Glomerular visceral epithelial cell (primary cell): ENCODE data around the gene TMEM272.

Experiments
- DNase-seq: peaks from one replicate; pipeline ENCODE4 v3.0.0-alpha.2; 2016; ENCODE audit errors: extremely low spot score

The TMEM272 gene

DNA sequence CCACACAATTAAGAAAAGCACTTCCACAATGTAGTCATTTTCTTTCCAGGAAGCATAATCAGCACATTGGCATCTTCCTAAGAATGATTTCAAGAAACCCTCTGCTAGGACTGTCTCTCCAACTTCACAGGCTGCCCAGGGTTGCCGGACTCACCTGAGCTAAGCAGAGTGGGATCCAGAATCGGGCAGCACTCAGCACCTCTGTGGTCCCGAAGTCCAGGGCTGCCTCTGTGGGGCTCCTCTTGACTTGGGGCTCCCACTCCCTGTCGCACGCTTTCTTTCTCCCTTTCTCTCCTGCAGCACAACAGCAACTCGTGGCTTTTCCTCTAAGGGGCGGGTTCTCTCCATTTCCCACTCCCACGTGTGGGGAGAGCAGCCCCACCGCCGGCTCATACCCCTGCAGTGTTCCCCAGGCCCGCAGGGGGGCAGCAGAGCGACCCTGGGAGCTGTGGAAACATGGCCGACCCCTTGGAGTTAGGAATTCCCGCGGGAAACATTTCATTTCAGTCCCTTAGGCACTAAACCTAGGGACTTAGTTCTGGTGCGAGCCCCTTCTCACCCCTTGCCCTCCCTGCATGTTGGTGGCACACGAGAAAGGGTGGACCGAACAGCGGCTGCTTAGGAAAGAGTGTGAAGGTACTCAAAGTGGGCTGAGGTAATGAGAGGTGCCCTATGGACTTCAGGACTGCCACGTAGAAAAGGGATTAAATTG is at the start of gene TMEM272:
TMEM272 (minus strand) TSS at position 316 of the 712 bp plus-strand sequence. CDS start 6,647 bp downstream, outside the sequence.
- peak; percentile 69 for DNase-seq

GRCh38 chr13:51894239-51894638 is 49.3 kb upstream of the TMEM272 start:
- DNase-seq = no peak

GRCh38 chr13:51892657-51893056 is 47.7 kb upstream of the TMEM272 start:
- DNase-seq = no peak

GRCh38 chr13:51887468-51887867 is 42.5 kb upstream of the TMEM272 start:
- no peak for DNase-seq

GRCh38 chr13:51885651-51886050 is 40.7 kb upstream of the TMEM272 start:
- no peak for DNase-seq

- no peak for DNase-seq
These were observed 38.2 kb upstream of the TMEM272 start for GRCh38 chr13:51883226-51883600.

DNA sequence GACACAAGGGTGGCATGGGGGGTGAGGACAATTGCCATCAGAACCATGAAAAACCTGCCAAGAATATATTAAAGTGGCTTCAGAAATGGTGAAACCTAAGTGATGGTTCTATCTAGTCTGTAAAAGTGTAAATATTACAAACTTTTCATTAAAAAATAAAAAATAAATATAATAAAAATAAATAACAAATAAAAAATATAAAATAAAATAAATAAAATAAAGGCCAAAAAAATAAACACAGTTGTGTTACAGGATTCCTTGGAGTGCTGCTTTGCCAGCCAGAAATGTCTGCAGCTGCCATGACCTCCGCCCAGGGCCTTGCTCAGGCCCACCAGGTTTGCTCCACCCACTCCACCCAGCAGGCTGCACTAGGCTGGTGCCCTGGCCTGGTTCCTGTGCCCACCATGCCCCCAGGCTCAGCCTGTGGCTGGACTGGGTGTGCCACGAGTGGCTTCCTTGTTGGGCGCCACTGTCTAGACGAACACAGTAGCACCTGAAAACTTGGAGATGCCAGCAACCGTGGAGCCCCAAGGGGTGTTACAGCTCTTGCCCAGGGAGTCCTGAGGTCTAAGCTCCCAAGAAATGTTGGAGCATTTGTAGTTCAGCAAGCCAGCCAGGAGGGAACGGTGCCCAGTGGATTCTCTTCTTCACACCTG is 37.7 kb upstream of the TMEM272 start:
- no peak for DNase-seq

DNA sequence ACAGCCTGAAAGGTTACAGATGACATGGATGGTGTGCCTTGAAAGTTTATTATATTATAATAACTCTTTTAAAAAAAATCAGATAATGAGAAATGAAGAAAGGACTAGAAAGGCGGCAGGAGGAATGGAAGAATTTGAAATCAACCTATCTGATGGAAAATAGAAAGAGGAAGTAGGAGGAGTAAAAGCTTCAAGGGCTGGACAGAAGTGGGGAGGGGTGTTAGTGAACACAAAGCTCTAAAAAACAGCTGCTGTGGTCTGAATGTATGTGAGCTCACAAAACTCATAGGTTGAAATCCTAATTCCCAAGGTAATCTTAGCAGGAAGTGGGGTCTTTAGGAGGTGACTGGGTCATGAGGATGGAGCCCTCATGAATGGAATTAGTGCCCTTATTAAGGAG is 36.3 kb upstream of the TMEM272 start:
- no peak for DNase-seq

GRCh38 chr13:51879133-51879532 is 34.2 kb upstream of the TMEM272 start:
- no peak for DNase-seq

DNA sequence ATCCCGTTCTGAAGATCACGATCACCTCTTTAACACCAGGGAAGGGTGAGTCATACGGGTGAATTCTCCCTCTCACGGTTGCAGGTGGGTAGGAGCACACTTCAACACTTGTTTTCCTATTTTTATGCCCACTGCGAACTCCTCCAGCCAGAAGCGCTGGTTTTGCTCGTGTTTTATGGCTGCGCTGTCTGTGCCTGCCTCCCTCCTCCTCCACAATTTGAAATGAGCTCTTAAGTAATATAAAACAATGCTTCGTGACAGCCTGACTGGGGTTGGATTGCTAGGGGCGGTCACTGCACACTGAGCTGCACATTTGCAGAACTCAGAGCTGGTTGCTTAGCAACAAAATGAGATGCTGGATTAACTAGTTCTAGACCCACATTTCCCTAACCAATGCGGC is 29.7 kb upstream of the TMEM272 start:
- no peak for DNase-seq

GRCh38 chr13:51873837-51874236 is 28.9 kb upstream of the TMEM272 start:
- DNase-seq = no peak

GRCh38 chr13:51873117-51873798 is 28.3 kb upstream of the TMEM272 start:
- no peak for DNase-seq

DNA sequence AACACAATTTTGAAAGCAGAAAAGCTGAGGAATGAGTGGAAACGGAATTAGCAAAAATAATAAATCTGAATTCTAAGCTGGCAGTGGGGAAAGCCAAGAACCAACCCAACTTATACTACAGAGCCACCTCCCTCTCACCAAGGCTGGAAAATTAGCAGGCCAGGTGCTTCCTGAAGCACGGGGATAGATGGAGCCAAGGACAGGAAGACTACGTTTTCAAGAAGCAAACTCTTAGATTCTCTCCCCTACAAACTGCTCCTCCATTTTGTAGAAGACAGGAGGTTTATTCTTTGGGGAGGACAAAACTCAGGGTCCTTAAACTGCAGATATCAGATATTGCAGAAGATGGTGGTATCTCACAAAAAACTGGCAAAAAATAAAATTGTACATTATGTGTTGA is 25.6 kb upstream of the TMEM272 start:
- no peak for DNase-seq

- DNase-seq = no peak
These were observed 24.9 kb upstream of the TMEM272 start for GRCh38 chr13:51869916-51870315.

DNA sequence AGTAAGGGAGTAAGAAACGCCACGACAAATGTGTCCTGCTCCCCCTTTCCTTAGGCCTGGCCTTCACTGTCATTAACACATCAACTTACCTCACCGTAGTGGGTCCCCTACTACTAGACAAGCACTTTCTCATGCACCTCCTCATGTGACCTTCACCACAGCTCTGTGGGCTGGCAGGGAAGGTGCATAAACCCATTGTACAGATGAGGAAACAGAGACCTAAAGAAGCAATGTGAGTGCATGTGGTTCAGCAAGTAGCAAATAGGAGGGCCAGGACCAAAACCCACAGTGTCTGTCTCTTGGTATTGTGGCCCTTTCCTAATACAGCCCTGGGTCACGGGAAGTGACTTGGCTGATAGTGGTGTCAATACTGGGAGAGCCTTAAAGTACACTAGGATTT is 22.1 kb upstream of the TMEM272 start:
- DNase-seq = no peak

DNA sequence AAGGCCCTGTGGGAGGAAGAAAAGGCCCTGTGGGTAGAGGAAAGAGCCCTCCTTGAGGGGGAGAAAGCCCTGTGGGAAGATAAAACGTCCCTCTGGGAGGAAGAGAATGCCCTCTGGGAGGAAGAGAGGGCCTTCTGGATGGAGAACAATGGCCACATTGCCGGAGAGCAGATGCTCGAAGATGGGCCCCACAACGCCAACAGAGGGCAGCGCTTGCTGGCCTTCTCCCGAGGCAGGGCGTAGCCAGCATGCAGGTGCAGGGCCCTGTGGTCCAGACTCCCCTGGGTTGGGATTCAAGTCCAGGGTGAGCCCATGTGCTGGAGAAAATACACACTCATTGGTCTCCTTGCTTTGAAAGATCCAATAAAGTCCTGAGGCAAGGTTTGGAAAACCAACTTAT is 20.9 kb upstream of the TMEM272 start:
- no peak for DNase-seq

DNA sequence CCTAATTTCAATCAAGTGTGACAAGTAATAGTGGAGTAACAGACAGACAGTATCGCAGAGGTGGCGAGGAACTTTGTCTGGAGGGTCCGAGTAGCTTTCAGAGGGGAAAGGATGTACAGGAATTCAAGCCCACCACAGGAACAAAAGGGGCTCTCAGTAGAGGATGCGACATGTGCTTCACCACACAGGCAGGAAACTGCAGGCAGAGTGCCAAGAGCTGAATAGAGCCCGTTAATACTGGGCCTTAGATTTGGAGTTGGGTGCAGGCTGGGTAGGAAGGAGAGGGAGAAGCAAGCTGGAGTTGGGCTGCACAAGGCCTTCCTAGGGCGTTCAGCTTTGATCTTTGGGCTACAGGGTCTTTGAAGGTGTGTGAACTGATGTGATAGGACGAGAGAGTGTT is 18.0 kb upstream of the TMEM272 start:
- DNase-seq = no peak

- peak; percentile 38 for DNase-seq
These were observed 16.8 kb upstream of the TMEM272 start, which contains the start of gene CCDC70 for GRCh38 chr13:51861723-51862300. TSS of gene CCDC70 (plus strand) at chr13:51861969. CDS start at chr13:51865412, 3,443 bp downstream.

- DNase-seq = no peak
These were observed 13.7 kb upstream of the TMEM272 start for GRCh38 chr13:51858433-51859247.

DNA sequence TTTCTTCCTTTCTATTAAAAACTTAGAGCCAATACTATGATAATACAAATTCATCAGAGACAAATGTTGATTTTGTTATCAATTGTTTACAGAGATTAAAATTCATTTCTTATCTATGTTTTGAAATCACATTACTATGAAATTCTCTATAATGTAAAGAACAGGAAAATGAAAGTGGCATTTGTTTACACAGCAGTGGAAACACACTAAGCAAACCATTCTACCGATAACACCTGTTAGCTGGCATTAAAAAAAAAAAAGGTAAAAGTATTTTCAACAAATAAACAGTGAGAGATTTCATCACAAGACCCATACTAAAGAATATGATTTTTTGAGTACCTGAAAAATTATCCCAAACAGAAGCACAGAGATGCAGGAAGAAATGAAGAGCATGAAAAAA is 12.0 kb upstream of the TMEM272 start:
- no peak for DNase-seq

DNA sequence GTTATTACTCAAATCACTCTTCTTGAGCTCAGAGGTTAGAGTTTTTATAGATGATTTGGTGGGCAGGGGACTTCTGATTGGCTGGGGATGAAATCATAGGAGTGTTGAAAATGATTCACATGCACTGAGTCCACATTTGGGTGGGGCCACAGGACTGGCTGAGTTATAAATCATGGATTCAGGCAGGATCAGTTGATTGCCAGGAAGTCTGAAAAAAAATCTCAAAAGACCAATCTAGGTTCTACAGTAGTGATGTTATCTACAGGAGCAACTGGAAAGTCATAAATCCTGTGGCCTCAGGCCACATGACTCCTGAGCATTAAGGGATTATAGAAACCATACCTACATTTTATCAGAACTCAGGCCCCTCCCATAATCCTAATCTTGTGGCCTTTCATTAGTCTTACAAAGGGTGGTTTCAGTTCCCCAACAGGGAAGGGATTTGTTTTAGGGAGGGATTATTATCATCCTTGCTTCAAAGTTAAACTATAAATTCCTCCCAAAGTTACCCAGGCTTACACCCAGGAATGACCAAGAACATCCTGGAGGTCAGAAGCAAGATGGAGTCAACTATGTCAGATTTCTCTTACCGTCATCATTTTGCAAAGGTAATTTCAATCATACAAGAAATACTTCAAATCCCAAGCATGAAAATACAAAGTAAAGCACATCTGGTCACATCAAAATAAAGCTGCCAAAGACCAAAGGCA is 11.2 kb upstream of the TMEM272 start:
- no peak for DNase-seq
